GM19468 (cell line): ENCODE data around the gene PTGFRN.
"Not testable (repeated sequence)": the region's sequence is repeated elsewhere in the genome, so short reads cannot be mapped to it uniquely, and the experiment has no call there.

Experiments
- ATAC-seq: cut with Tn5 transposase; IDR thresholded peaks from one replicate; pipeline ENCODE4 v1.9.1; 2021; ENCODE audit warnings: mild to moderate bottlenecking, moderate library complexity, moderate number of reproducible peaks; ENCODE audit not compliant: unreplicated experiment; ENCODE audit errors: extremely low read depth

The PTGFRN gene

GRCh38 chr1:116909512-116910378, at the start of gene PTGFRN:
TSS of gene PTGFRN (plus strand) at chr1:116909916. CDS start at chr1:116910204, 288 bp downstream.
- no peak for ATAC-seq

GRCh38 chr1:116860167-116860566, 49.5 kb upstream of the PTGFRN start:
- ATAC-seq, result not testable (repeated sequence)

DNA sequence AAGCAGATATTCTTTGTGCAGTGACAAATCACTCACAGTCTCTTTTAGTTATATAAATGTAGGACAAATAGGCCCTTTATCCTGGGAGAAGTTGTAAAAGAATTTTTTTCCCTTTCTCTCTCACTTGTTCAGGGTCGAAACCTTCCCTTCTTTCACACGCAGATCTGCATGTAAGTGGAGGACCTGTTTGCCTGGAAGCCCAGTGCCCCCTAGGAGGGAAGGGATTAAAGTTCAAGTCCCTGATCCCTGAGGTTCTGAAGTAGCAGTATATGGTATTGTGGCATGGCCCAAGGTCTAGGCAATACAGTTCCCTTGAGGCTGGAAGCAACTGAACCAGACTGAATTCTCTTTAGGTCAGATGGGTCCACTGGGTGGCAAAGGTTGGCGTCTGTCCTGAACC, 48.6 kb upstream of the PTGFRN start:
- no peak for ATAC-seq

DNA sequence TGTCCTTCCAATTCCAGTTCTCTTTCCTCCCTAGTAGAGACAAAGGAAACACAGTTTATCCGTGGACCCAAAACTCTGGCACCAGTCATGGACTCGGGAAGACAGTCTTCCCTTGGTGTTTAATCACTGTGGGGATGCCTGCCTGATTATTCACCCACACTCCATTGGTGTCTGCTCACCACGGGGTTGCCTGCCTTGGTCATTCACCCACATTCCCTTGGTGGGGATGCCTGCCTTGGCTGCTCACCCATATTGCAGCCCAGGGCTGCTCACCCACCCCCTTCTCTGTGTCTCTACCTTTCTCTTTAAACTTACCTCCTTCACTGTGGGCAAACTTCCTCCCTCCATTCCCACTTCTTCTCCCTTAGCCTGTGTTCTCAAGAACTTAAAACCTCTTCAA, 46.7 kb upstream of the PTGFRN start:
- ATAC-seq, result not testable (repeated sequence)

DNA sequence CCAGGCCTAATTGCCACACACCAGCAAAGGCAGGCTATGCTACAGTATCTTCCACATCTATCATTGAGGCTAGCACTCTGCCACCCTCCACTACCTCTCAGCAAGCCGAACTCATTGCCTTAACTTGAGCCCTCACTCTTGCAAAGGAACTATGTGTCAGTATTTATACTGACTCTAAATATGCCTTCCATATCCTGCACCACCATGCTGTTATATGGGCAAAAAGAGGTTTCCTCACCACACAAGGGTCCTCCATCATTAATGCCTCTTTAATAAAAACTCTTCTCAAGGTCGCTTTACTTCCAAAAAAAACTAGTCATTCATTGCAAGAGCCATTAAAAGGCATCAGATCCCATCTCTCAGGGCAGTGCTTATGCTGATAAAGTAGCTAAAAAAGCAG, 43.2 kb upstream of the PTGFRN start:
- not testable (repeated sequence) for ATAC-seq

DNA sequence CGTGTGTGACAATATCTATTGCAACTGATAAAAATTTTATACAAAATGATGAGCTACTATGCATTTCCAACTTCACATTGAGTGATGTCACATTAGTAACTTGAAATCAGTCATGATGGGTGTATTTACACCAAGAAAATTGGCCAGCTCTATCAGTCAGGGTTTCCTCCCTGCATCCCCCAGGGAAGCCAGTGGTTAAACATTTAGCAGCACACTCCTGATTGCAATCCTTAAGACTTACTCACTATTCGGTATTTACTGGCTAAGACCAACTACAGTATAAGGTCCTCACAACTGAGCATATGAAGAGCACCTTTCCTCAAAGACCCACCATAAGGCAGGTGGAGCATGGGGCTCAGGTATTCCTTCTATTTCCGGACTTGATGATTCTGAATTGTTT, 41.3 kb upstream of the PTGFRN start:
- ATAC-seq, result no peak

GRCh38 chr1:116869611-116870010, 40.1 kb upstream of the PTGFRN start:
- no peak for ATAC-seq

GRCh38 chr1:116870300-116870699, 39.4 kb upstream of the PTGFRN start:
- no peak for ATAC-seq

DNA sequence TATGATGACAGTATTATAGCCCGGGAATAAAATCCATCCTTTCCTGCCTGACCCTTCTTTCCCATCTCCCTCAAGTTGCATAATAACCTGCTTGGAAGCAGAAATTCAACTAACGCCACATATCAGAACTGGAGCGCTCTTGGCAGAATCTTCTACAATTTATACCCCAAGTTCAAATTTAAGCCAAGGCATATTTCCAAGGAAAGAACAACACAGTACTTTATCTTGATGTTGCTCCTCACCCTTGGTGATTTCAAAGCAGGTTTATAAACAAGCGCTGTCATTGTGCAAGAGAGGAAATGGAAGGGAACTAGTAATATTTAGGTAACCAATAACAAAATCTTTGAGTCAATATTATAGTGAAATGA, 38.0 kb upstream of the PTGFRN start:
- no peak for ATAC-seq

DNA sequence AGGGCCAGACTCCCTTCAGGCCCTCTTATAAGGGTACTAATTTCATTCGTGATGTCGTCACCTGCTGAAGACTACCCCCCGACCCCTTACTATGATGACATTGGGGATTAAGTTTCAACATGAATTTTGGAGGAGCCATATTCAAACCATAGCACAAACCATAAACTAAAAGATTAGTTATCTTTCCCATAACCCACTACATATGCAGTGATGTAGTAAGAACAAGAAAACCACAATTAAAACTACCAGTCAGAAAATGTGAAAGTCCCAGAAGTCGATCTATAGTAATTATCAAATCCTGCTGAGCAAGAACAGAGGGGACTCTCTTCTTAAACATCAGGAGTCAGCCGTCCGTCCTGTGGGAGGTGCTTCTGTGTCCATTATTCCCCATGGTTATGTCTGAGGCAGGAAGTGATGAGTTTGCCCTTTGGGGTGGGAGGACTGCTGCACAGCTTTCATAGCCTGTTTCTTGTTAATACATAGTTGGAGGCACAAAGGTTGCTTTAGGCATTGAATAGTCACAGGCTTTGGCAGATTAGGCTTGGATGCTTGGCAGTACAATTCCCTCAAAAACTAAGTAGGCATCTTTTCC, 35.9 kb upstream of the PTGFRN start:
- no peak for ATAC-seq

GRCh38 chr1:116874733-116875249, 34.9 kb upstream of the PTGFRN start:
- no peak for ATAC-seq

DNA sequence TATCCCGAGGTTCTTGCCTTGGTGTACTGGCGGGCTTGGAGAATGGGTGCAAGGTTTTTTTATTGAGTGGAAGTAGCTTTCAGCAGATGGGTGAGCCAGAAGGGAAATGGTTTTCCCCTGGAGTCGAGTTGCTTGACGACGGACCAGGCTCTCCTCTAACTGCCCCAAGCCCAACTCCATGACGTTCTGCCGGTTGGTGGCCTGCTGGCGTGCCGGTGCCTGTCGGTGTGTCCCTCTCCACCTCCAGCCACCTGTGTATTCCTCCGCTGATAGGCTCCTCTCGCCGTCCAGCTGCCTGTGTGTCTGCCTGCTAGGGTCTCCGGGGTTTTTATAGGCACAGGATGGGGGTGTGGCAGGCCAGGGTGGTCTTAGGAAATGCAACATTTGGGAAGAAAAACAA, 34.3 kb upstream of the PTGFRN start:
- ATAC-seq, result no peak

DNA sequence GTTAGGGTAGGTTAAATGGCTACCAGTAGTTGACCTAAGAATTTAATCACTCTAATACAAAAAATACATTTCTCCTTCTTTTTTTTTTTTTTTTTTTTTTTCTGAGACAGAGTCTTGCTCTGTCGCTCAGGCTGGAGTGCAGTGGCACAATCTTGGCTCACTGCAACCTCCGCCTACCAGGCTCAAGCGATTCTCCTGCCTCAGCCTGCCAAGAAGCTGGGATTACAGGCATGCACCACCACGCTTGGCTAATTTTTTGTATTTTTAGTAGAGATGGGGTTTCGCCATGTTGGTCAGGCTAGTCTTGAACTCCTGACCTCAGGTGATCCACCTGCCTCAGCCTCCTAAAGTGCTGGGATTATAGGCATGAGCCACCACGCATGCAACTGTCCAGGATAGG, 33.8 kb upstream of the PTGFRN start:
- not testable (repeated sequence) for ATAC-seq

GRCh38 chr1:116877141-116877818, 32.4 kb upstream of the PTGFRN start:
- no peak for ATAC-seq

DNA sequence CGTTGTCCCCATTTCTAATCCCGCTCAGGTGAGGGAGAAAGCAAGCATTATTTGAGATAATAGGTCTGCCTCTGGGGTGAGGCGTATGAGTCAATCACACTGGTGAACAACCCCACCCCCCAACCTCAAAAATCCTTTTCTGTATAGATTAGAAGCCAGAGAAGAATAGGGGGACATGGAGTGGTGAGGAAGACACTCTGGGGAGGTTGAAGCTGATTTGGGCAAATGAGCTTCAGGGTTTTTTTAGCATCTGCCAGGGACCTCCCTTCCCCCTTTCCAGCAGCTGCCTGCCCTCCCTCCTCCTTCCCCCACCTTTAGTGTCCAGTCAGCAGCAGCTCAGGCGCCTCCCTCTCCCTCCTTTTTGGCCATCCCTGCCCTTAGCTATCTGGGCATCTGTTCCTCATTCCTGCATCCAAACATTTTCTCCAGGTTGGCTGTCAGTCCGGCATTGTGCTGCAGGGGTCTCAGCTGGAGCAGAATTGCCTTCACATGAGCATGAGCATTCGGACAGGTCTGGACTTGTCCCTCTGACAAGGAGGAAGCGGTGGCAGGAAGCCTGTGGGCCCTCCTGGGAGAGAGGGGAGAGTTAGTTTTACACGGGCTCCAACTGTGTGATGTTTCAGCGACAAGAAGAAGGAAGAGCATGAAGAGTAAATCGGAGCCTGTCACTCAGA, 30.8 kb upstream of the PTGFRN start:
- peak; percentile 38 for ATAC-seq

GRCh38 chr1:116879478-116880133, 30.1 kb upstream of the PTGFRN start:
- no peak for ATAC-seq

GRCh38 chr1:116880917-116881316, 28.8 kb upstream of the PTGFRN start:
- no peak for ATAC-seq

DNA sequence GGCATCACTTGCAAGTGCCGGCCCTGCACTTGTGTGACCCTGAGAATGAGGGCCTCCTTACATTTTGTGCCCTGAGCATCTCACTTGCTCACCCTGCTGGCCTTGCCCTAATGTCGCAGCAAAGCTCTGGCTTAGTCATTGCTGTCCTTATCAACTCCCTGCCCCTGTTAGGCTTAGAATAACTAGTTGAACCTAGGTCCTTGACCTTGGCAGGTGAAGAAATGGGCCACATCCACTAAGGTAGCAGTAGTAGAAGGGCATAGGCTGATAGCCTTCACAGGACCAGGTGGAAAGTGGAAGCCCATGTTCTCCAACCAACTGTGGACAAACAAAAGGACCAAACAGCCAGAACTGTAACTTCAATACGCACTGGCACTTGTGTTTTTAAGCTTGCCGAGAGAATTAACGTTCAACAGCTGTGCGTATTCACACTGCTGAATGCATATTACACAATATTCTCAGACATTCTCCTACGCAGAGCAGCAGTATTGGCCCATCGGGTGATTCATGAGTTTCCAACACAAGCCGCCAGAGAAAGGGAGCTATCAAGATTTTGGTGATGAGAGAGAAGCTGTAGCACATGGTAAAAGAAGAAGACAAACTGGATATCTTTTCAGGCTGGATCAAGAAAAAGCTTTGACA, 27.7 kb upstream of the PTGFRN start:
- no peak for ATAC-seq

- no peak for ATAC-seq
These were observed 26.9 kb upstream of the PTGFRN start for GRCh38 chr1:116882866-116883265.
